Bone marrow (tissue), 2 donors: ENCODE results near the gene PLEKHA4.
A peak's percentile ranks its signal among the peaks of the same experiment; 100 is the strongest.
"Not testable (repeated sequence)": the region's sequence is repeated elsewhere in the genome, so short reads cannot be mapped to it uniquely, and the experiment has no call there.

Source experiments
- DNase-seq, 2 donors: peaks; one replicate each; lab custom pipeline; 2025; lab: John Stamatoyannopoulos, UW

PLEKHA4 gene

GRCh38 chr19:48862827-48863226 lies 5.6 kb downstream of the PLEKHA4 start:
- no peak for DNase-seq

- DNase-seq, result no peak
Measured at GRCh38 chr19:48861313-48861712, 7.1 kb downstream of the PLEKHA4 start.

- no peak for DNase-seq
Measured at GRCh38 chr19:48859711-48860572, 8.5 kb downstream of the PLEKHA4 start.

- peak in 1 of 2 donors; percentile 23 for DNase-seq
Measured at GRCh38 chr19:48858984-48859710, 9.3 kb downstream of the PLEKHA4 start.

GRCh38 chr19:48856921-48857320 lies 11.5 kb downstream of the PLEKHA4 start:
- DNase-seq, result no peak

- DNase-seq, result no peak
Measured at GRCh38 chr19:48854103-48854502, 14.3 kb downstream of the PLEKHA4 start.

- no peak for DNase-seq
Measured at GRCh38 chr19:48853483-48853882, 14.9 kb downstream of the PLEKHA4 start.

GRCh38 chr19:48852292-48852691 lies 16.1 kb downstream of the PLEKHA4 start:
- no peak for DNase-seq

- not testable (repeated sequence) for DNase-seq
Measured at GRCh38 chr19:48846659-48847058, 21.8 kb downstream of the PLEKHA4 start.

GRCh38 chr19:48845384-48845783 lies 23.0 kb downstream of the PLEKHA4 start:
- DNase-seq, result no peak

GRCh38 chr19:48844472-48844871 lies 23.9 kb downstream of the PLEKHA4 start:
- no peak for DNase-seq

GRCh38 chr19:48842789-48843162 lies 25.6 kb downstream of the PLEKHA4 start:
- DNase-seq, result peak; percentile 22 to 28

- DNase-seq, result no peak
Measured at GRCh38 chr19:48841571-48841970, 26.8 kb downstream of the PLEKHA4 start.

- no peak for DNase-seq
Measured at GRCh38 chr19:48841047-48841446, 27.4 kb downstream of the PLEKHA4 start.

- no peak for DNase-seq
Measured at GRCh38 chr19:48837687-48838086, 30.7 kb downstream of the PLEKHA4 start.

GRCh38 chr19:48837051-48837524 lies 31.3 kb downstream of the PLEKHA4 start:
- DNase-seq, result peak in 1 of 2 donors; percentile 7

- DNase-seq, result no peak
Measured at GRCh38 chr19:48836089-48837017, 32.1 kb downstream of the PLEKHA4 start, which contains the start of gene HSD17B14. TSS of gene HSD17B14 (minus strand) at chr19:48836491. CDS start at chr19:48836411, 80 bp downstream.

GRCh38 chr19:48835734-48836088 lies 32.7 kb downstream of the PLEKHA4 start:
- peak; percentile 69 to 84 for DNase-seq

- no peak for DNase-seq
Measured at GRCh38 chr19:48833977-48834376, 34.4 kb downstream of the PLEKHA4 start.

- DNase-seq, result no peak
Measured at GRCh38 chr19:48833049-48833448, 35.4 kb downstream of the PLEKHA4 start.

GRCh38 chr19:48830965-48831364 lies 37.5 kb downstream of the PLEKHA4 start:
- DNase-seq, result no peak

- DNase-seq, result no peak
Measured at GRCh38 chr19:48830088-48830487, 38.3 kb downstream of the PLEKHA4 start.
